ENCODE results near the gene CDK3.
"Not testable (repeated sequence)": the region's sequence is repeated elsewhere in the genome, so short reads cannot be mapped to it uniquely, and the experiment has no call there.

The CDK3 gene

DNA sequence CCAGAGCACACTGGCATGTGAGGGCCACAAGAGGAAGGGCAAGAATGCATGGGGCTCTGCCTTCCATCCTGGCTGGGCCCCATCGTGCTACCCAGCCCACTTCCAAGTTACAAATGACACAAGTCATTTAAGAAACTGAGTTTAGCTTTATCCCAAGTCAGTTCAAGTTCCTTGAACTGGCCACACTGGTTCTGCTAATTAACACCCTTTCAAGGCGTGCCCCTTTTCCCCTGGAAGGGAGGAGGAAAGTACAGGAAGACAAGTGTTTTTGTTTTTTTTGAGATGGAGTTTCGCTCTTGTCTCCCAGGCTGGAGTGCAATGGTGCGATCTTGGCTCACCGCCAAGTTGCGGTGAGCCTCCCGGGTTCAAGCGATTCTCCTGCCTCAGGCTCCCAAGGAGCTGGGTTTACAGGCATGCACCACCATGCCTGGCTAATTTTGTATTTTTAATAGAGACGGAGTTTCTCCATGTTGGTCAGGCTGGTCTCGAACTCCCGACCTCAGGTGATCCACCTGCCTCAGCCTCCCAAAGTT lies 43.9 kb downstream of the CDK3 start:
- DNase-seq: not testable (repeated sequence)

GRCh38 chr17:76046064-76046463 lies 45.4 kb downstream of the CDK3 start:
- no peak for DNase-seq

GRCh38 chr17:76048025-76048605 lies 47.5 kb downstream of the CDK3 start:
- no peak for DNase-seq

GRCh38 chr17:76048711-76049110 lies 48.1 kb downstream of the CDK3 start:
- DNase-seq: no peak

DNA sequence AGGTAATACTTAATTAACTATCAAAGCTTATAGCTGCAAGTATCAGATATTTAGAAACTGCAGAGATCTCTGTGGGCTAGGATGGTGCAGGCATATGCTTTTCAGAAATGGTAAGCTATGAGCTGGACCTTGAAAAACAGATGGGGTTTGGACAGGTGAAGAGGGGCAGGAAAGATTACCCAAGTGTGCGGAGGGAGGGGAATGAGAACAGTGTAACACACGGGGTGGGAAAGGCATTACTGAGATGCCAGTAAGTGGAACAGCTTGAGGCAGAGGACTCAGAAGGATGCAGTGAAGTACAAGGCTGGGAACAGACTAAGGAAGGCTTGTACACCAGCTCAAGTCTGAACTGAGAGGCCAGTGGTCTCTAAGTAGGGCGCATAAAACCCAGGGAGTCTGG lies 48.6 kb downstream of the CDK3 start:
- DNase-seq: no peak

- DNase-seq: no peak
These were observed 49.3 kb downstream of the CDK3 start for GRCh38 chr17:76049836-76050537.

DNA sequence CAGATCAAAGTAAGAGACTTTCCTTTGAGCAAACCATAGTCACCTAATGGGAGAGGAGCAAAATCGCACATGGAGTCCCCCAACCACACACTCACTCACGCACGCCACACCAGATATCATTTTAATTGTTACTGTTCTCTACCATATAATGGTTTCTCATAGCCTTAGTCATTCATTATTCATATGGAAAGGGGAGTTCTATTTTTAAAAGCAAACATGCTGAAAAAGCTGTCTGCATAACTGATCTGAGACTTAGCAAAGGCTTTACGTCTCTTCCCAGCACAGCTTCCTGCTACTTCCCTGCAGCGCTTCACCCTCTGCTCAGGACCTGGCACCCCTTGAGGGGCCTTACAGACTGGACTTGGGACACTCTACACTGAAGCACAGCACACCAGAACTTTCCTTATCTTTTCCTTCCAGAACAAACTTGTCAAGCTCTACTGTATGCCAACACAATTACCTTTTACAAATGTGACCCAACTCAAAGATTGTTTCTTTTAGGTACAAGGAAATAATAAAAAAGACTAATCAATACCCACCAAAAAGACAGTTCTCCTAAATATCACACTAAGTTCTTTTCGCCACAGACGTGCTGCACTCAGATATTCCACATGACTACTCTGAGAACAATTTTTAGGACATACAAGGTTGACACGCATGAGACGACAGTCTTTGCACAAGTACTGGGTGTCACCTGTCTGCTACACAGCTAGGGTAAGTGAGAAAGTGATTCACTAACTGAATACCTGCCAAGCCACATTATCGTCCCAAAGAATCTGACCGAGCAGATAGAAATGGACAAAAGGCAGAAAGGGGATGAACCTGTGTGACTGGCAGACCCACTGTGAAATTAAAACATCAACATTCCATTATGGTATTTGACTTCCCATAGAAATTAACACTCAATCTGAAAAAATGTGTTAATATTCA lies 50.1 kb downstream of the CDK3 start:
- no peak for DNase-seq

GRCh38 chr17:76051561-76051960 lies 50.9 kb downstream of the CDK3 start:
- no peak for DNase-seq

- DNase-seq: no peak
These were observed 52.8 kb downstream of the CDK3 start for GRCh38 chr17:76053246-76054111.

GRCh38 chr17:76054112-76054476 lies 53.4 kb downstream of the CDK3 start:
- DNase-seq: no peak
